Endothelial cell of umbilical vein (primary cell): Measurements from ENCODE around the gene HAT1. TPM values are rescaled to one million over a fixed set of nuclear protein-coding genes. Genes with fewer than 3 reads are reported as not detected.

Experiments
- BruUV-seq: library from RNA; stranded (reverse); fragments of 400-500 nt; replicated peaks from 2 replicates; lab custom pipeline; 2021; lab: Mats Ljungman, UMichigan
- CTCF ChIA-PET: fragments of 300-600, 350-600 bp; sonication (Branson Sonifier 250); formaldehyde crosslinking; loops from one replicate; lab custom pipeline; 2021; ENCODE audit warnings: antibody characterized with exemption, inconsistent platforms; lab: Charles Lee
- POLR2A ChIA-PET: fragments of 300-600, 350-600 bp; sonication (Branson Sonifier 250); formaldehyde crosslinking; loops from one replicate; lab custom pipeline; 2021; ENCODE audit warnings: antibody characterized with exemption, inconsistent platforms; lab: Charles Lee
- DNase-seq: peaks from one replicate; pipeline ENCODE4 v3.0.0-alpha.2; 2011; ENCODE audit warnings: low read depth, low spot score
- FAIRE-seq: peaks from 2 replicates; lab custom pipeline; 2011; peaks lifted over from hg19 to GRCh38; lab: Jason Lieb, UNC
- H2AFZ ChIP-seq: 2 replicates; pipeline ENCODE4 v1.6.0; 2012; ENCODE audit warnings: low read depth, low read length, control low read depth, inconsistent platforms
- H3K27ac ChIP-seq: 2 replicates; pipeline ENCODE4 v1.5.1; 2011; ENCODE audit warnings: low read depth, mild to moderate bottlenecking, control low read depth, low read length, moderate library complexity; ENCODE audit not compliant: insufficient read depth
- H3K27me3 ChIP-seq, 2 experiments: 2 replicates each; pipeline versions ENCODE4 v1.6.0 to v1.6.1; 2011; ENCODE audit warnings: low read length in 2 of 2, mixed read lengths in 1 of 2; ENCODE audit not compliant: control insufficient read depth in 2 of 2, insufficient read depth in 2 of 2
- H3K36me3 ChIP-seq, 2 experiments: 2 replicates in 1 of 2; 3 replicates in 1 of 2; pipeline ENCODE4 v1.5.1; 2011; ENCODE audit warnings: low read length in 2 of 2, mild to moderate bottlenecking in 1 of 2, moderate library complexity in 1 of 2; ENCODE audit not compliant: control insufficient read depth in 2 of 2, insufficient read depth in 2 of 2; ENCODE audit errors: extremely low read depth in 1 of 2
- H3K4me1 ChIP-seq: 3 replicates; pipeline ENCODE4 v1.5.1; 2011; ENCODE audit warnings: mild to moderate bottlenecking, low read length; ENCODE audit not compliant: control insufficient read depth, insufficient read depth; ENCODE audit errors: extremely low read depth
- H3K4me2 ChIP-seq: 2 replicates; pipeline ENCODE4 v1.6.1; 2011; ENCODE audit warnings: low read length, control low read depth, mixed read lengths; ENCODE audit not compliant: insufficient read depth
- H3K4me3 ChIP-seq, 3 experiments: fragments of 200-600 bp in 1 of 3; sonication (generic), shearing (Covaris generic) in 1 of 3; replicated peaks in 1 of 3; 2 replicates each; pipeline ENCODE4 v1.5.1; 2011 to 2016; ENCODE audit warnings: control low read depth in 3 of 3, low read length in 3 of 3, mild to moderate bottlenecking in 2 of 3, inconsistent platforms in 1 of 3, low read depth in 1 of 3, moderate library complexity in 1 of 3; ENCODE audit not compliant: insufficient read depth in 1 of 3
- H3K79me2 ChIP-seq: 2 replicates; pipeline ENCODE4 v1.6.0; 2012; ENCODE audit warnings: low read length, inconsistent platforms; ENCODE audit not compliant: control insufficient read depth, insufficient read depth
- H3K9ac ChIP-seq: replicated peaks from 2 replicates; pipeline ENCODE3; 2011; ENCODE audit warnings: low read length, control low read depth; ENCODE audit not compliant: insufficient read depth; ENCODE audit errors: extremely low read depth
- H3K9me1 ChIP-seq: replicated peaks from 3 replicates; pipeline ENCODE4 v1.6.0; 2011; ENCODE audit warnings: mild to moderate bottlenecking, low read length; ENCODE audit not compliant: control insufficient read depth, insufficient read depth; ENCODE audit errors: extremely low read depth
- H3K9me3 ChIP-seq: replicated peaks from 2 replicates; pipeline ENCODE4 v1.5.1; 2012; ENCODE audit warnings: low read length, inconsistent platforms; ENCODE audit not compliant: control insufficient read depth, insufficient read depth
- H4K20me1 ChIP-seq: replicated peaks from 2 replicates; pipeline ENCODE3; 2011; ENCODE audit warnings: mild to moderate bottlenecking, low read length; ENCODE audit not compliant: control insufficient read depth, insufficient read depth; ENCODE audit errors: extremely low read depth
- EZH2 ChIP-seq: IDR thresholded peaks from 2 replicates; pipeline ENCODE4 v1.6.1; 2012; ENCODE audit warnings: borderline replicate concordance, low read depth, mild to moderate bottlenecking, moderate library complexity, low read length, inconsistent platforms; ENCODE audit not compliant: severe bottlenecking
- FOS ChIP-seq: IDR thresholded peaks from 2 replicates; pipeline ENCODE4 v1.6.1; 2011; ENCODE audit warnings: mild to moderate bottlenecking, low read length, moderate library complexity, borderline replicate concordance; ENCODE audit not compliant: insufficient read depth
- GATA2 ChIP-seq: IDR thresholded peaks from 2 replicates; pipeline ENCODE4 v1.7.0; 2011; ENCODE audit warnings: low read depth, mild to moderate bottlenecking, moderate library complexity, mixed read lengths, low read length; ENCODE audit not compliant: insufficient read length, insufficient read depth
- JUN ChIP-seq: IDR thresholded peaks from 2 replicates; pipeline ENCODE4 v1.6.1; 2011; ENCODE audit warnings: borderline replicate concordance, low read depth; ENCODE audit not compliant: insufficient read length, insufficient read depth
- MAX ChIP-seq: IDR thresholded peaks from 2 replicates; pipeline ENCODE4 v1.6.1; 2011; ENCODE audit not compliant: insufficient read depth, insufficient read length
- MYC ChIP-seq: IDR thresholded peaks from one replicate; pipeline ENCODE4 v1.6.1; 2011; ENCODE audit warnings: mild to moderate bottlenecking, low read depth, low read length
- POLR2A ChIP-seq: IDR thresholded peaks from 2 replicates; pipeline ENCODE4 v1.6.1; 2012; ENCODE audit warnings: low read depth, mild to moderate bottlenecking, control low read depth, low read length
- POLR2AphosphoS5 ChIP-seq: IDR thresholded peaks from 2 replicates; pipeline ENCODE4 v1.6.1; 2012; ENCODE audit warnings: low read depth, mild to moderate bottlenecking, control low read depth, low read length, moderate library complexity; ENCODE audit not compliant: insufficient read depth
- dilution Hi-C: fragments of 300-500 bp; cut with MboI; formaldehyde crosslinking; loops from one replicate; pipeline ENCODE4 v1.15.0; 2019; ENCODE audit warnings: low sequenced_read_pairs; ENCODE audit not compliant: extremely low pct_ligation_motif_present
- intact Hi-C: fragments of 100-400 bp; cut with micrococcal nuclease; formaldehyde crosslinking; loops from one replicate; pipeline ENCODE4 v1.10.0; 2022
- polyA plus RNA-seq, 4 experiments: library from polyadenylated mRNA; depleted of rRNA in 3 of 4; stranded (reverse) in 3 of 4; unstranded in 1 of 4; fragments of >200 nt; gene quantifications; 2 replicates each; pipeline versions ENCODE4 v1.2.1 to v1.2.3, GENCODE V29; 2011 to 2012; ENCODE audit warnings: missing spikeins in 1 of 4
- total RNA-seq: library from RNA; stranded (reverse); gene quantifications from 2 replicates; pipeline ENCODE4 v1.2.3, GENCODE V29; 2021
- TF ChIP-seq, protein P1 (sequence below), 2 donors: IDR thresholded peaks; 1 replicate in 1 of 2; 2 replicates in 1 of 2; pipeline ENCODE4 v1.5.1; 2011; ENCODE audit warnings: low read length in 2 of 2, mild to moderate bottlenecking in 2 of 2, moderate library complexity in 2 of 2, control low read depth in 1 of 2, inconsistent platforms in 1 of 2, low read depth in 1 of 2; ENCODE audit not compliant: insufficient read depth in 1 of 2; ENCODE audit errors: extremely low read depth in 1 of 2

The HAT1 gene
- total and polyA plus RNA-seq, 2 donors (not counting 3 experiments of a cell fraction or from before 2014, with no cell fraction given), result 27.4 to 50.3 TPM

DNA sequence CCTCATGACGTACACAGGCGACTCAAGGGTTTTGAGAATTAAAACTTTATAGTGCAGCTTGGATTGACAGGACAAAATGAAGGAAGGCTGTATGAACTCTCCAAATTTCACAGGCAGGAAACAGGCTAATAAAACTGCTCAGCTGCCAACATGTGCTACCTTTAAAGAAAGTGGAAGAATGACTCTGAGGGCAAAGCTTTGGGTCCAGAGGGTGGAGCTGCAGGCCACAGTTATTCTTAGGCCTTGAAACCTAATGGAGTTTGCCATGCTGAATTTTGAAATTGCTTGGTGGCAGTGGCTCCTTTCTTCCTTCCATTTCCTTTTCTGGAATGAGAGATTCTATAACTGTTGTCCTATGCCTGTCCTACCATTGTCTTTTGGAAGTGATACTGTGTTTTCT is 34.8 kb downstream of the HAT1 start:
- dilution Hi-C loops, result no loop called here

More for the DNA sequence above, 34.8 kb downstream of the HAT1 start:
- CTCF ChIA-PET, result interaction anchor here (1.0 to 1.4 kb wide), 2 partner anchors 146 to 171 kb away, joined by 3 to 4 read pairs; partner anchors contain the start of gene DLX2
- Histone ChIP-seq H4K20me1 (no peaks in the 10 kb centered on the region), H2AFZ (no peak overlapping the region), H3K36me3 (no peaks in the 10 kb centered on the region), H3K4me2 (no peak overlapping the region), H3K9me3 (no peaks in the 10 kb centered on the region), H3K9ac (no peak overlapping the region), H3K9me1 (no peaks in the 10 kb centered on the region), H3K79me2 (no peaks in the 10 kb centered on the region), H3K27me3 (no peaks in the 10 kb centered on the region), H3K4me1 (no peaks in the 10 kb centered on the region), H3K27ac (no peak overlapping the region), H3K4me3 (no peak overlapping the region)
- FAIRE-seq (no peak), DNase-seq (no peak)
- POLR2A ChIA-PET, result no interaction called here
- TF ChIP-seq JUN, result no peak
- no peak for TF ChIP-seq FOS
- TF ChIP-seq EZH2, result no peak
- no peak for TF ChIP-seq GATA2
- TF ChIP-seq MYC, result no peak
- TF ChIP-seq POLR2AphosphoS5, result no peak
- TF ChIP-seq, protein P1, sequence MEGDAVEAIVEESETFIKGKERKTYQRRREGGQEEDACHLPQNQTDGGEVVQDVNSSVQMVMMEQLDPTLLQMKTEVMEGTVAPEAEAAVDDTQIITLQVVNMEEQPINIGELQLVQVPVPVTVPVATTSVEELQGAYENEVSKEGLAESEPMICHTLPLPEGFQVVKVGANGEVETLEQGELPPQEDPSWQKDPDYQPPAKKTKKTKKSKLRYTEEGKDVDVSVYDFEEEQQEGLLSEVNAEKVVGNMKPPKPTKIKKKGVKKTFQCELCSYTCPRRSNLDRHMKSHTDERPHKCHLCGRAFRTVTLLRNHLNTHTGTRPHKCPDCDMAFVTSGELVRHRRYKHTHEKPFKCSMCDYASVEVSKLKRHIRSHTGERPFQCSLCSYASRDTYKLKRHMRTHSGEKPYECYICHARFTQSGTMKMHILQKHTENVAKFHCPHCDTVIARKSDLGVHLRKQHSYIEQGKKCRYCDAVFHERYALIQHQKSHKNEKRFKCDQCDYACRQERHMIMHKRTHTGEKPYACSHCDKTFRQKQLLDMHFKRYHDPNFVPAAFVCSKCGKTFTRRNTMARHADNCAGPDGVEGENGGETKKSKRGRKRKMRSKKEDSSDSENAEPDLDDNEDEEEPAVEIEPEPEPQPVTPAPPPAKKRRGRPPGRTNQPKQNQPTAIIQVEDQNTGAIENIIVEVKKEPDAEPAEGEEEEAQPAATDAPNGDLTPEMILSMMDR (IDR thresholded peaks at IDR 0.05; ENCODE audit: extremely low read depth in 1 of 2, insufficient read depth in 1 of 2, low read depth in 1 of 2, low read length in 2 of 2), result no peak
- TF ChIP-seq POLR2A, result no peak
- TF ChIP-seq MAX, result no peak
- intact Hi-C loops, result no loop called here
- BruUV-seq, result no TSS peak
